ENCODE results near the gene ENO1.

DNA sequence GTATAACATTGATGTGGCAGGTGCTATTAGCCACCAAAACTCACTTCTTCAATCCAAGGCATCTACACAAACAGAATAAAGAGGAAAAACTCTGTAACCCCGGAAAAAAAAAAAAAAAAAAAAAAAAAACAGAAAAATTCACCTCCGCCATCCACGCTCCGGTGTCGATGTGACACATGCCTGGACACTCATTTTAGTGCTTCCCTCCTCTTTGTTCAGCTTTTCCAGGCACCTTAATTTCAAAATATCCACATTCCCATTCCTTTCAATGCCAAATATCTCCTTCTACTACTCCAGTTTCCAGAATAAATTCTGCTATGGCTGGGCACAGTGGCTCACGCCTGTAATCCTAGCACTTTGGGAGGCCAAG, 55.2 kb downstream of the ENO1 start:
- TF ChIP-seq POLR2AphosphoS5 (IDR thresholded peaks at IDR 0.05; ENCODE audit: low read depth, low read length) (no peak), CREB1 (IDR thresholded peaks at IDR 0.05) (no peak), CTCF (IDR thresholded peaks at IDR 0.05; ENCODE audit: control extremely low read depth in 1 of 3, insufficient read depth in 1 of 3, low read depth in 1 of 3, low read length in 3 of 3) (no peak), EGR1 (IDR thresholded peaks at IDR 0.05; ENCODE audit: borderline replicate concordance, low read depth, low read length) (no peak), SUZ12 (IDR thresholded peaks at IDR 0.05; ENCODE audit: low read length) (no peak), E2F6 (IDR thresholded peaks at IDR 0.05) (no peak), HDAC2 (IDR thresholded peaks at IDR 0.05; ENCODE audit: borderline replicate concordance in 1 of 2, low read depth in 2 of 2, low read length in 2 of 2) (no peak), EP300 (IDR thresholded peaks at IDR 0.05; ENCODE audit: borderline replicate concordance in 1 of 2, low read depth in 2 of 2, low read length in 2 of 2) (no peak), MAX (IDR thresholded peaks at IDR 0.05) (no peak)

All from H1 (cell line).